Measurements from ENCODE around the gene MACROD2.

The MACROD2 gene

DNA sequence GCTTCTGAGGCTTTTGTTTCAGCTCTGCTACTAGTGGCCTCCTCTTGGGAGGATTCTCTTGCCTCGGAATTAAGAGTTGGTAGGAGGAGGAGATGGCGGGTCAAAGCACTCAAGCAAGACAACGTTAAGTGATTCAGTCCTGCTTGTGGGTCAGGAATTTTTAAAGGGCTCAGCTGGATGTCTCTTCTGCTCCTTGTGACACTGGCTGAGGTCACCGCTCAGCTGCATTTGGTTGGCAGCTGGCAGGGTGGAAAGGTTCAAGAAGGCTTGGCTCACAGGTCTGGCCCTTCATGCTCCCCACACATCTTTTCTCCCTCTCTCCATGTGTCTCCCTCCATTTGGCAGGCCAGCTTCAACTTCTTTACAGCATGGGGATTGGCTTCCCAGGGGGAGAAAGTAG lies 1936.6 kb downstream of the MACROD2 start:
- no peak overlapping the region for H3K4me3 ChIP-seq (ENCODE audit: control insufficient read depth, low read depth, low read length)
- TF ChIP-seq, protein P1, sequence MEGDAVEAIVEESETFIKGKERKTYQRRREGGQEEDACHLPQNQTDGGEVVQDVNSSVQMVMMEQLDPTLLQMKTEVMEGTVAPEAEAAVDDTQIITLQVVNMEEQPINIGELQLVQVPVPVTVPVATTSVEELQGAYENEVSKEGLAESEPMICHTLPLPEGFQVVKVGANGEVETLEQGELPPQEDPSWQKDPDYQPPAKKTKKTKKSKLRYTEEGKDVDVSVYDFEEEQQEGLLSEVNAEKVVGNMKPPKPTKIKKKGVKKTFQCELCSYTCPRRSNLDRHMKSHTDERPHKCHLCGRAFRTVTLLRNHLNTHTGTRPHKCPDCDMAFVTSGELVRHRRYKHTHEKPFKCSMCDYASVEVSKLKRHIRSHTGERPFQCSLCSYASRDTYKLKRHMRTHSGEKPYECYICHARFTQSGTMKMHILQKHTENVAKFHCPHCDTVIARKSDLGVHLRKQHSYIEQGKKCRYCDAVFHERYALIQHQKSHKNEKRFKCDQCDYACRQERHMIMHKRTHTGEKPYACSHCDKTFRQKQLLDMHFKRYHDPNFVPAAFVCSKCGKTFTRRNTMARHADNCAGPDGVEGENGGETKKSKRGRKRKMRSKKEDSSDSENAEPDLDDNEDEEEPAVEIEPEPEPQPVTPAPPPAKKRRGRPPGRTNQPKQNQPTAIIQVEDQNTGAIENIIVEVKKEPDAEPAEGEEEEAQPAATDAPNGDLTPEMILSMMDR (IDR thresholded peaks at IDR 0.05; ENCODE audit: control insufficient read depth, insufficient read depth, low read depth, low read length, missing control alignments) = no peak
- DNase-seq (ENCODE audit: low read depth) = no peak

DNA sequence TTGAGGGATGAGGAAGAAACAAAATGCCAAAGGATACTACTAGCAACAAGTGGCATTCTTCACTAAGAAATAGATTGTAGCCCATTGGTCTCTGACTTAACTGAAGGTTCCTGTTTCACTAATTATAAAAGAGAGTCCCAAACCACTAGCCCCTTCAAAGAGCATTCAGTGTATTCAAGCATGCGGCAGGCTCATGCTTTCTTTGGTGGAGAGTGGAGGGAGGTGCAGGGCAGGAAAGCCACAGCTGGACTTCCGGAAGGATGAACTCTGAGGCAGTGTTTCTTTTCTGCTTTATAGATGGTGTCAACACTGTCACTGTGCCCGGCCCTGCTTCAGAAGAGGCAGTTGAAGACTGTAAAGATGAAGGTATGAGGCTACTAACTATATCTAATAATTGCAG lies 1941.9 kb downstream of the MACROD2 start:
- DNase-seq (ENCODE audit: low read depth) = no peak
- no peak overlapping the region for H3K4me3 ChIP-seq (ENCODE audit: control insufficient read depth, low read depth, low read length)
- TF ChIP-seq, protein P1 (IDR thresholded peaks at IDR 0.05; ENCODE audit: control insufficient read depth, insufficient read depth, low read depth, low read length, missing control alignments) = no peak

DNA sequence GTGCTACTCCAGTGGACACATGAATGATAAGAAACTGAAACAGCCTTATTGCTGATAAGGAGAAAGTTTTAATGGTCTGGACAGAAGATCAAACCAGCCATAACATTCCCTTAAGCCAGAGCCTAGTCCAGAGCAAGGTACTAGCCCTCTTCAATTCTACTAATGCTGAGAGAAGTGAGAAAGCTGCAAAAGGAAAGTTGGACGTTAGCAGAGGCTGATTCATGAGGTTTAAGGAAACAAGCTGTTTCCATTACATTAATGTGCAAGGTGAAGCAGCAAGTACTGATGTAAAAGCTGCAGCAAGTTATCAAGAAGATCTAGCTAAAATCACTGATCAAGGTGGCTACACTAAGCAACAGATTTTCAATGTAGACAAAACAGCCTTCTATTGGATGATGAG lies 1943.5 kb downstream of the MACROD2 start:
- TF ChIP-seq, protein P1 (IDR thresholded peaks at IDR 0.05; ENCODE audit: control insufficient read depth, insufficient read depth, low read depth, low read length, missing control alignments) = no peak
- DNase-seq (ENCODE audit: low read depth) = no peak
- no peak overlapping the region for H3K4me3 ChIP-seq (ENCODE audit: control insufficient read depth, low read depth, low read length)

DNA sequence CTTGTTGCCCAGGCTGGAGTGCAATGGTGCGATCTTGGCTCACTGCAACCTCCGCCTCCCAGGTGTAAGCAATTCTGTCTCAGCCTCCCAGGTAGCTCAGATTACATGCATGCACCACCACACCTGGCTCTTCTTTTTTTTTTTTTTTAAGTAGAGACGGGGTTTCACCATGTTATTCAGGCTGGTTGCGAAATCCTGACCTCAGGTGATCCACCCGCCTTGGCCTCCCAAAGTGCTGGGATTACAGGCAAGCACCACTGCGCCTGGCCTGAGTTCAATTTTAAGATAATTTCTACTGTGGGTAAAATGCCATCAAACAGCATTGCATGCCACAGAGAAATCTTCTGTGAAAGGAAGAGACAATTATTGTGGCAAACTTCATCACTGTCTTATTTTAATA lies 1944.8 kb downstream of the MACROD2 start:
- DNase-seq (ENCODE audit: low read depth) = no peak

DNA sequence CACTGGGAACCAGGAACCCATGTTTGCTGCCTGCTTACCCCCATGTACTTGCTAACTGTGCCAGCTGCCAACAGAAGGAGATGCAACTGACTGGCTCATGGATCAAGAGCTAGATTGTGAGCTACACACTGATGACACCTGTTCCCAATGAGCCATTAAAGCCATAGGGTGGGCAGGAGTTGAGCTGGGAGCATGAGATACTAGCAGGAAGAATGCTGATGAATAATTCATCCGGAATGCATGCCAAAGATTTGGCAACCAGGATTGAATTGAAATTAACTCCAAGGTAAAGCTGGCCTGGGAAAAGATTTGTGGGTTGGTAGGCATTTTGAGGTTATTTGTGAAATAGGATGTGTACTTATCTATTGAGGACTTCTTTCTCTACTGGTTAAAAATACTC lies 1946.8 kb downstream of the MACROD2 start:
- no peak overlapping the region for H3K4me3 ChIP-seq (ENCODE audit: control insufficient read depth, low read depth, low read length)
- no peak for DNase-seq (ENCODE audit: low read depth)
- TF ChIP-seq, protein P1 (IDR thresholded peaks at IDR 0.05; ENCODE audit: control insufficient read depth, insufficient read depth, low read depth, low read length, missing control alignments) = no peak

More for the DNA sequence above, 1944.8 kb downstream of the MACROD2 start:
- TF ChIP-seq, protein P1 (IDR thresholded peaks at IDR 0.05; ENCODE audit: control insufficient read depth, insufficient read depth, low read depth, low read length, missing control alignments) = no peak
- no peak overlapping the region for H3K4me3 ChIP-seq (ENCODE audit: control insufficient read depth, low read depth, low read length)

DNA sequence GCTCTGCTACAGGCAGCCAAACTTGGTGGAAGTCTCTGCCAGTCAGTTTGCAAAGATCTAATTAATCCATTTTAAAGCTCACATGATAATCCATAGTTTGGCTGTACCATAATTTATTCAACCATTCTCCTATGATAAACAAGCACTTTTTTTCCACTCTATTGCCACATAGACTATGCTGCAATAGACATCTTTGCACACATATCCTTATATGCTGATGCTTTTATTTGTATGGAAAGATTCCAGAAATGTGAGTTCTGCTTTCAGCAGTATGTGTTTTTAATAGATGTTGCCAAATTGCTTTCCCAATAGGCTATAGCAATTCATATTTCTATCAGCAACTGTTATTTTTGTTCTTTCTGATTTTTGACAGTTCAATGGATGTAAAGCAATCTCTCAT lies 1950.0 kb downstream of the MACROD2 start:
- no peak overlapping the region for H3K4me3 ChIP-seq (ENCODE audit: control insufficient read depth, low read depth, low read length)
- DNase-seq (ENCODE audit: low read depth) = no peak
- TF ChIP-seq, protein P1 (IDR thresholded peaks at IDR 0.05; ENCODE audit: control insufficient read depth, insufficient read depth, low read depth, low read length, missing control alignments) = no peak

DNA sequence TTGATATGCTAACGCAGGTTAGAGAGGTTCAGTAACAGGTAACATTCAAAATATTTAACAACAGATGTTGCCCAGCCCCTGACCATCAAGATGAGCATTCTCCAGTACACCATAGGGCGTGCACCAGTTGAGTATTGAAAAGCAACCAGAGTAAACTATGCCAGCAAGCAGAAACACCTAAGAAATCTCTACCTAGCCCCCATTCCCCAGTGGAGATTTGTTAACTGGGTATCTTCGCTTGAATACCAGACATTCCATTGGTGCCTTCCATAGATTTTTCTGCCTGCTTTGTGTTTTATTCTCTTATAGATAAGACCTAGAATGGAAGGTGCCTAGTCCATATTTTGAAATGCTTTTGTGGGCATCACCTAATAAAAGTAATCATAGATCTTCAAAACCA lies 1954.1 kb downstream of the MACROD2 start:
- TF ChIP-seq, protein P1 (IDR thresholded peaks at IDR 0.05; ENCODE audit: control insufficient read depth, insufficient read depth, low read depth, low read length, missing control alignments) = no peak
- DNase-seq (ENCODE audit: low read depth) = no peak

More for the DNA sequence above, 1954.1 kb downstream of the MACROD2 start:
- H3K4me3 ChIP-seq (ENCODE audit: control insufficient read depth, low read depth, low read length) = no peak overlapping the region
